Renal pelvis (tissue), 4 donors: Measurements from ENCODE around the gene PCNX2. TPM values are rescaled to one million over a fixed set of nuclear protein-coding genes. Genes with fewer than 3 reads are reported as not detected.

Experiments used
- DNase-seq: peaks from one replicate; pipeline ENCODE4 v3.0.0-alpha.2; 2013
- polyA plus RNA-seq, 3 donors: library from polyadenylated mRNA; unstranded; fragments of 120-200 nt; gene quantifications; one replicate each; pipeline ENCODE4 v1.2.1, GENCODE V29; 2013; ENCODE audit not compliant: insufficient read length in 3 of 3

PCNX2 gene
- polyA plus RNA-seq, 3 donors: 11.4 to 19.6 (median 15.8) TPM

- DNase-seq: no peak
Measured at GRCh38 chr1:232962761-232963745, 332.5 kb downstream of the PCNX2 start.

- DNase-seq: no peak
Measured at GRCh38 chr1:232958067-232958466, 337.5 kb downstream of the PCNX2 start.

GRCh38 chr1:232956081-232956480 is 339.4 kb downstream of the PCNX2 start:
- DNase-seq: no peak

GRCh38 chr1:232954594-232955365 is 340.7 kb downstream of the PCNX2 start:
- no peak for DNase-seq

GRCh38 chr1:232952514-232953499 is 342.7 kb downstream of the PCNX2 start:
- DNase-seq: no peak

- no peak for DNase-seq
Measured at GRCh38 chr1:232951605-232952004, 343.9 kb downstream of the PCNX2 start.

GRCh38 chr1:232951180-232951579 is 344.3 kb downstream of the PCNX2 start:
- no peak for DNase-seq

GRCh38 chr1:232950197-232951176 is 345.0 kb downstream of the PCNX2 start, which contains the start of gene NTPCR:
NTPCR (plus strand) TSS chr1:232950611; CDS start chr1:232950711, 100 bp downstream.
- peak; percentile 93 for DNase-seq

- no peak for DNase-seq
Measured at GRCh38 chr1:232949636-232950196, 345.8 kb downstream of the PCNX2 start.

GRCh38 chr1:232944347-232944746 is 351.2 kb downstream of the PCNX2 start:
- DNase-seq: no peak

- peak; percentile 83 for DNase-seq
Measured at GRCh38 chr1:232943679-232944252, 351.8 kb downstream of the PCNX2 start.

GRCh38 chr1:232942413-232943294 is 352.9 kb downstream of the PCNX2 start:
- DNase-seq: no peak

GRCh38 chr1:232940262-232940661 is 355.3 kb downstream of the PCNX2 start:
- no peak for DNase-seq

GRCh38 chr1:232939748-232940147 is 355.8 kb downstream of the PCNX2 start:
- no peak for DNase-seq

- no peak for DNase-seq
Measured at GRCh38 chr1:232938926-232939325, 356.6 kb downstream of the PCNX2 start.

- DNase-seq: no peak
Measured at GRCh38 chr1:232937741-232938375, 357.7 kb downstream of the PCNX2 start.

GRCh38 chr1:232936941-232937340 is 358.6 kb downstream of the PCNX2 start:
- no peak for DNase-seq
